ENCODE measurements around the gene EDNRA. TPM values are rescaled to one million over a fixed set of nuclear protein-coding genes. Genes with fewer than 3 reads are reported as not detected.

The EDNRA gene
- total and polyA plus RNA-seq, 2 donors (not counting 3 experiments of a cell fraction or from before 2014, with no cell fraction given): 0.01 TPM; not detected in 1

- ChIA-PET POLR2A (no interaction called here), CTCF (no interaction called here)
- intact Hi-C loops (cut with micrococcal nuclease) (no loop called here), dilution Hi-C loops (cut with MboI; ENCODE audit: extremely low pct_ligation_motif_present, low sequenced_read_pairs) (no loop called here)
- Histone ChIP-seq H3K27ac (ENCODE audit: insufficient read depth, low read depth, low read length) (no peak overlapping the region), H4K20me1 (replicated peaks; ENCODE audit: control insufficient read depth, extremely low read depth, insufficient read depth, low read length) (no peaks in the 10 kb centered on the region), H3K9me3 (replicated peaks; ENCODE audit: control insufficient read depth, insufficient read depth, low read length) (no peaks in the 10 kb centered on the region), H3K79me2 (ENCODE audit: control insufficient read depth, insufficient read depth, low read length) (no peaks in the 10 kb centered on the region), H3K4me3 (replicated peaks in 1 of 3; ENCODE audit: insufficient read depth in 1 of 3, low read depth in 1 of 3, low read length in 3 of 3) (no peak overlapping the region), H3K9ac (replicated peaks; ENCODE audit: extremely low read depth, insufficient read depth, low read length) (no peak overlapping the region), H3K4me2 (ENCODE audit: insufficient read depth, low read length) (no peak overlapping the region), H3K27me3 (ENCODE audit: control insufficient read depth in 2 of 2, insufficient read depth in 2 of 2, low read length in 2 of 2) (peaks cover 16 to 28% of the 10 kb centered on the region in 2 experiments), H3K4me1 (ENCODE audit: control insufficient read depth, extremely low read depth, insufficient read depth, low read length) (no peaks in the 10 kb centered on the region), H3K9me1 (replicated peaks; ENCODE audit: control insufficient read depth, extremely low read depth, insufficient read depth, low read length) (no peaks in the 10 kb centered on the region), H3K36me3 (ENCODE audit: control insufficient read depth in 2 of 2, extremely low read depth in 1 of 2, insufficient read depth in 2 of 2, low read length in 2 of 2) (no peaks in the 10 kb centered on the region), H2AFZ (ENCODE audit: low read depth, low read length) (no peak overlapping the region)
- DNase-seq (ENCODE audit: low read depth, low spot score) (no peak), FAIRE-seq (no peak)
- no TSS peak for BruUV-seq (replicated peaks)
- TF ChIP-seq MYC (IDR thresholded peaks at IDR 0.05; ENCODE audit: low read depth, low read length): no peak
- TF ChIP-seq MAX (IDR thresholded peaks at IDR 0.05; ENCODE audit: insufficient read depth, insufficient read length): no peak
- no peak for TF ChIP-seq FOS (IDR thresholded peaks at IDR 0.05; ENCODE audit: borderline replicate concordance, insufficient read depth, low read length)
- TF ChIP-seq GATA2 (IDR thresholded peaks at IDR 0.05; ENCODE audit: insufficient read depth, insufficient read length, low read depth, low read length): no peak
- TF ChIP-seq JUN (IDR thresholded peaks at IDR 0.05; ENCODE audit: borderline replicate concordance, insufficient read depth, insufficient read length, low read depth): no peak
- TF ChIP-seq POLR2A (IDR thresholded peaks at IDR 0.05; ENCODE audit: low read depth, low read length): no peak
- TF ChIP-seq CTCF (IDR thresholded peaks at IDR 0.05; ENCODE audit: extremely low read depth in 1 of 2, insufficient read depth in 1 of 2, low read depth in 1 of 2, low read length in 2 of 2): no peak
- TF ChIP-seq EZH2 (IDR thresholded peaks at IDR 0.05; ENCODE audit: borderline replicate concordance, low read depth, low read length, severe bottlenecking): no peak
- TF ChIP-seq POLR2AphosphoS5 (IDR thresholded peaks at IDR 0.05; ENCODE audit: insufficient read depth, low read depth, low read length): no peak
Observed at GRCh38 chr4:147477439-147477838, 3.5 kb upstream of the EDNRA start.
